HG03025 (cell line): Measurements from ENCODE around the gene SLC9A9.

Experiments
- ATAC-seq: cut with Tn5 transposase; IDR thresholded peaks from one replicate; pipeline ENCODE4 v1.9.1; 2021; ENCODE audit warnings: mild to moderate bottlenecking, moderate library complexity; ENCODE audit not compliant: unreplicated experiment, low FRiP score

Gene SLC9A9

DNA sequence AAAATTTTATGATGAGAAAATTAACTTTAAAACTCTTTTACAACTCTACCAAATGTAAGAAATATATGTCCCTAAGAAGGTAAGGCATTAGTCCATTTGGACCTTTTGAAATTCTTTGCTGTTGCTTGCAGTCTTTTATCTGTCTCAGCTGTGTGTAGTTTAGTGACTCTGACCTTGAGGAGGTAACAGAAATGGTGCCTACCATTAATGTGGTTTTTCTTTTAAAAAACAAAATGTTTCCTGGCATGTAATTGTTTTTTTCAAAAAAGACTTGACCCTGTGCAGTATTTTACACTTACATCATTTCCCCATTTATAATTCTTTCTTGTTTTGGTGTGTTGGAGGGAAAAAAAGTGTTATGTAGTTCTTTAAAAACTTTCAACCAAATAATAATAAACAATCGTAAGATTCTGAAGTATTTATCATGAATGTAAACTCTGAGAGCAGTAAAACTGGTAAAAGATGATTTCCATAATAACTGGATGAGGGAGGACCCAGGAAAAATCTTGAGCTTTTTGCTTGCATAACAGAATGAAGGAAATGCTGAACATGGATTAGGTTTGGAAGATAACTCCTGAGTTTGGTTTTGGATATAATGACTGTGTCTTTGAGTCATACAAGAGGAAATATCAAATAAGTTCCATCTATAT is 503.6 kb downstream of the SLC9A9 start:
- no peak for ATAC-seq

DNA sequence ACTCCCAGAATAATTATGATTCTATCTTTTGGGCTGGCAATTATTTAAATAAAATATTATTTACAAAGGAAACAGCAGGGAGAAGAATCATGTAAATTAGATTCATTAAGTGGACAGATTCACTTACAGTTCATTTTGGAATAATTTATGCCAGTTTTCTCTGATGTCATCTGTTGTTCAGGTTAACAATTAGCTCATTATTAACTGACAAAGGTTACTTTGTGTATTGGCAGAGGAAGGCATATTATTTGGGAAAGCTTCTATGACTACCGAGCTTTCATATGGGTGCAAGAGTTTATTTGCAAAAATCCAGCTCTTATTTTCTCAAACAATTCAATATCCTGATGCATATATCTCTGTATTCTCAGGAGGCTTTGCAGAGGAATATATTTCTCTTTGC is 504.3 kb downstream of the SLC9A9 start:
- ATAC-seq: no peak

DNA sequence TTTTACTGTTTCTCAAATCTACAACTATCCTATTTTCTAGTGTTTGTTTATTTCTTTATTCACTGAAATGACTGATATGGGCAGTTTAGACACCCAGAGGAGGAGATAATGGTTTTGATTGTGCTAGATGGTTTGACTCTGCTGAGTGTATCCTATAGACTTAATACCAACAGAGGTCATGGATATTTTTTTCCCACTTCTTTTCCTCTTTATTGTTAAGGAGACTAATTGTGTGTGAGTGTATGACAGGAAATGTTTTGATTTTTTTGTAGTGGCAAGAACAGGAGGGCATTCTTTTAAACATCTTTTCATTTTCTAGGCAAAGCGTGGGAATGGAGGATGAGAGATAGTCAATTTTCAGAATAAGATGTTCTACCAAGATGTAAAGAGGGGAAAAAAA is 505.2 kb downstream of the SLC9A9 start:
- no peak for ATAC-seq

DNA sequence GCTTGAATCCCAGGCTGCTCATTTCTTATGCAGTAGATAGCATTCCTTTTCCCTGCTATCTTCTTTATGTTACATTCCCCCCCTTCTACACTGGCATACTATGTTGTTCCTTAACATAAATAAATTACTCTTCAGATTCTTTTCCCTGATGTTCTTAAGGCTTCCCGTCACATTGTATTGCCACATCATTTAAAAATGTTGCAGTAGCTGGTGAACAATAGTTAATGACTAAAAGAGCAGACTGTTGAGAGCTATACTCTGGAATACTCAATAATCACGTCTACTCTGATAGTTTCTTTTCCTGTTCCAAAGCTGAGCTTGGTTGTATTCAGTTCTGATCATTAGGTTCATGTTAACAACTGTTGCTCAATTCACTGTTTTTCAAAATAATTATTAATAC is 508.8 kb downstream of the SLC9A9 start:
- ATAC-seq: no peak

DNA sequence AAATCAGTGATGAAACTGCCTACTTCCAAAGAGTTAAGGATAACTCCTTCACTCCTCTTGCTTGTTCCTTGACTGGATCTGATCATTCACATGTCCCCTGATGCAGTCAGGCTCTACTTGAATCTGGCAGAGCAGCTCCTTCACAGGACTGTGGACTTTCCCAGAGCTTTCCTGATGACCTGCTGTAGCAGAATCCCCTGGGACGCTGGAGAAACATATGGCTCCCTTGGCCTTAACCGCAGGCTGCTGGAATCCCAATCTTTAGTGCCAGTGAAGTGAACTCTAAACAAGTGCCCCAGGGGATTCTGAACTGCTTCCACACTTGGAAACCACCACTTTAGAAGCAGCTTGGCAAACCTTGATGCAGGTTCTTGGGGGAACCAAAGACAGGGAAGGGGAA is 510.9 kb downstream of the SLC9A9 start:
- no peak for ATAC-seq

DNA sequence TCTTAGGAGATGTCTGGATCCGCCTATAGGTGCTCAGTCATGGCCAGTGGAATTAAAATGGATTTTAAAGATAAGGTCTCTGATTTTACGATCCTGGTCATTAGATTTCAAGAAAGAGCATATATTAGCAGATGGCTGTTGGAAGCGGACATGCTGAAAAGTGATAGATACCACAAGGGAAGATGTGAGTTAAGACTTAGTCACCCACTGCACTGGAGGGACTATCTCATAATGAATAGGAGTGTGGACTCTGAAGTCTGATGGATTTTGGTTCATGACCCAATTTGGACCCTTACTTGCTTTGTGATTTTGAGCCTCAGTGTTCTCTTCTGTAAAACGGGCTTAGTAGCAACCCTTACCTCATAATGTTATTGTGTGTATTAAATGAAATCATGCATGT is 514.0 kb downstream of the SLC9A9 start:
- ATAC-seq: no peak

DNA sequence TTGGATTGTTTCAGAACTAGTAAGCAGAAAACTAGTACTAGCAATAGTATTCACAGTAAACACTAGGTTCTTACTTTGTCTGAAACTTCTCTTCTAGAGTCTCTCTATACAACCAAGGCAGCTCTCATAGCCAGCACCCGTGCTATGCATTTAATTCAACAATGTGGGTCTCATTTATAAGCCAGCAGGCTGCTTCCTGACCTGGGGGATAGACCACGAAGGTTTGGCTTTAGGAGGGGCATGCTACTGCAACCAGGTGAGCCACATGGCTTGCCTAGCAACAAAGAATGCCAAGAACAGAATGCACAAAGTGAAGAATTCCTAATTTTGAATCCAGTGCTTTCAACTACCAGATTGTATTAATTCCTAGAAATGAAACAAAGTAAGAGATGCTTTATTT is 514.9 kb downstream of the SLC9A9 start:
- ATAC-seq: no peak

DNA sequence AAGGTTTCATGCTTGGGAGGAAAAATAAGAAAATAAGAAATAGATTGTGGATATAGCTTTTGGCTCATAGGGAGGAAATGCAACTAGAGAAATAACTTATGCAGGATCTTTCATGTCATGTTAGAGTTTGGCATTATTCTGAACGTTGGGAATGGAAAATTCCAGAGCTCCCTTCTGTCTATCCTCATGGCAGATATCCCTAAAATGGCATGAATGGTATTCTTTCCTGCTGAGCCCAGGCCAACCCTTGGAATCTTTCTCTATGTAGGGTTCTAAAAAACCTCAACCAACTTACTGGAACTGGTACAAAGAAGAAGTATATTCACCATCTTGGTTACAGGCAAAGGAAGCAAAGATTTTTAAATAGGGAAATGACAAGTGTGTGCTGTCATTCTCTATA is 516.2 kb downstream of the SLC9A9 start:
- ATAC-seq: no peak

DNA sequence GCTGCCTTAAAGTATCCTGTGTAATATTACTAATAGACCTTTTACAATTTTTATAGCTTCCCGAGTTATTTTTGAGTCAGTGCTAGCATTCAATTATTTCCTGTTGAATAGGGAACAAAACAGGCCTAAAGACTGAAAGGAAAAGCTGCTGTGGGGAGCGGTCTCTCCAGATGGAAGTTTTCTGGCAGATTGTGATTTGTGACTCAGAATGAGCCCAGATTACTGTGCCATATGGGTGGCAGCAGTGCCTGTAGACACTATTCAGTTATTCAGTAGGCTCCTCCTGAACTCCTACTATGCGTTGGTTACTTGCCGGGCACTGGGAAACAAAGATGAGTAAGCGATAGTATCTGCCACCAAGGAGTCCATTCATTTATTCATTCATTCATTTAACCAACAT is 516.9 kb downstream of the SLC9A9 start:
- no peak for ATAC-seq

DNA sequence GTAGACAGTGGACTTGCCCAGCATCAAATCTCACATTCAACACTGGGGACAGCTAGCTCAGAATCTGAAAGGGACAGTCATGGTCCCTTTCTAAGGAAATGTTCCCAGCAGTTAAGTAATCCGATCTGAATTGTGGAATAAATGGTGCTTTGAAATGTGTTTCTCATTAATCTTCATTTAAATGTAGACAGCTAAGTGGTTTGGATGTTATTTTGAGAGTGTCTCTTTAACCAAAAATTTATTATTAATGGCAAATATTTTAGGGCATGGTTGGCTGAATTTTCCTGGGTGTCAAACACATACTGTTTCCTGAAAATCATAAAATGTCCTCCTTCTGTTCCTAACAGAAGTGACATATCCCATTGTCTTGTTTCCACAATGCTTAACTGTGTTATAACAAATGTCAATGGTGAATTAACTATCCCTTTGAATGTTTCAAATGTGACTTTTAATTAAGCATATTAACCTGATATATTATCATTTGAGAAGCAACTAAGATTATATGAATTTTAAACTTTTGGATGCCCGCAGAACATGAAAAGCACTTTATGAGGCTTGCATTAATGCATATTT is 517.9 kb downstream of the SLC9A9 start:
- no peak for ATAC-seq

DNA sequence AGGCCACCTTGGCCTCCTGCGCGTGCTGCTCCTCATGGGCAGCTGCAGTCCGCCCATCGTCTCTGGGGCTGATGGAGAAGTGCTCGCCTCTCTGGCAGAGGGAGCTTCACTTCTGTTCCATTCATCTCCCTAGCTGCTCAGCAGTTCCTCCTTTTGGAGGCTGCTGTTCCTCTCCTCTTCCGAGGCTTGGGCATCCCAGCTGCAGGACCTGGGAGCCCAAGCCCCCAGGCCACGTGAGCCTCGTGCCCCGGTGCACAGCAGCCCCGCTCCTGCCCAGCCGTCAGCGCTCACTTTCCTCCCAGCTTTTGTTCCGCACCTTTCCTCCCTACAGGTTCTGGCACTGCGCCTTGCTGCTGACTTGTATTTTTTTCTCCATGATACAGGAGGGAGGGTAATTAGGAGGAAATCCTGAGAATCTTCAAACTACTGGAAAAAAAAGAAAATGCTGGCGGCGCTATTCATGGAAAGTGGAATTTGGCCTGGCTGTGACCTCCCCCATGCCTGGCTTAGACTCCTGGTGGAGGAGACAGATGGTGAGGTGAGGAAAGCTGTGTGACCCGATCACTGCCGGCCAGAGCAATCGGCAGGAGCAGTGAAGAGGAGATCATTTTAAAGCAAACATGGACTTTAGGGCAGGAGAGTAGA is 518.6 kb downstream of the SLC9A9 start:
- ATAC-seq: no peak

DNA sequence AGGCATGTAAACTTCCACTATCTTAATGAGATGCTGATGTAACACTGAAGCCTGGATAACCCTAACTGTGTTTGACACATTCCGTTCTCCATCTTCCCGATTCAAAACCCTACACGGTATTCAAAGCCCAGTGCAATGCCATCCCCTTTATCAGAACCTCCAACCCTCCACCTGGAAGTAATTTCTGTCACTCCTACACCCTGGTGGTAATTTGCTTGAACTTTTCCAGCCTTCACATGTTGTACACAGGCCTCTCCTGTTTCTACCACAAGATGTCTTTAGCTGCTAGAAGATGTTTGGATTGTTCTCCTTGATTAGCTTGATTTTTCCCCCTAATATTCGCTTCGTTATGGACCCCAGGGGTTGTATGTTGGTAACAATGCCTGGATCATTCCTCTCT is 519.8 kb downstream of the SLC9A9 start:
- no peak for ATAC-seq

DNA sequence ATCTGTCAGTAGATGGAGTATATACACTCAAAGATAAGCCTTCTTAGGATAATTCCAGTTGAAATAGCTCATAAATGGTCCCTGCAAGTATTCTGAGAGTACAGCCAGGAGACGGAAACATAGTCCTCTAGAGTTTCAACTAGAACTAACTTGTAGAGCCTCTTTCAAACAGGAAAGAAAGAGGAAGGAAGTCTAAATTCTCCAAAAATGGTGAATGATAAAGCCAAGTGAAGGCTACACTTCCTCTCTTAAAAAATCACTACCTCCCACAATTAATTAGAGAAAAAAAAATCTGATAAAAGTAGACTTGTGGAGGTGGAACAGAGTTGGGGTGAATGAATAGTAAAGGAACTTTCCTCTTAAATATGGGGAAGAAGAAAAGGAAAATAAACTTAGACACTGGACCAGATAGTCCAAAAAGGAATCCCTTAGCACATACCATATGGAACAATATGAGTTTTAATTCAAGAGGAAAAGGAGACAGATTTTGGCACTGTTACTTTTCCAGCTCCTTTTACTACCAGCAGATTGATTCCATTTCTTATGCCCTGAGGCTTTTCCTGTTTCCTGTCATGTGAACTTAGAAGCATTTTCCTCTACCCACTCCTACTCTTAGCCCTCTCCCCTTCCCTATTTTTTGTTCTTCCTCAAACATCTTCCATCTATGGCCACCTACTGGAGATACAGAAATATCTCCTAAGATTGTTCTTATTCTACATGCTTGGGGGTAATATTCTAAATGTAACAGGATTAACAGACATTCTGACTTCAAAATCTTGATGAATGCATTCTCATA is 521.1 kb downstream of the SLC9A9 start:
- ATAC-seq: no peak

DNA sequence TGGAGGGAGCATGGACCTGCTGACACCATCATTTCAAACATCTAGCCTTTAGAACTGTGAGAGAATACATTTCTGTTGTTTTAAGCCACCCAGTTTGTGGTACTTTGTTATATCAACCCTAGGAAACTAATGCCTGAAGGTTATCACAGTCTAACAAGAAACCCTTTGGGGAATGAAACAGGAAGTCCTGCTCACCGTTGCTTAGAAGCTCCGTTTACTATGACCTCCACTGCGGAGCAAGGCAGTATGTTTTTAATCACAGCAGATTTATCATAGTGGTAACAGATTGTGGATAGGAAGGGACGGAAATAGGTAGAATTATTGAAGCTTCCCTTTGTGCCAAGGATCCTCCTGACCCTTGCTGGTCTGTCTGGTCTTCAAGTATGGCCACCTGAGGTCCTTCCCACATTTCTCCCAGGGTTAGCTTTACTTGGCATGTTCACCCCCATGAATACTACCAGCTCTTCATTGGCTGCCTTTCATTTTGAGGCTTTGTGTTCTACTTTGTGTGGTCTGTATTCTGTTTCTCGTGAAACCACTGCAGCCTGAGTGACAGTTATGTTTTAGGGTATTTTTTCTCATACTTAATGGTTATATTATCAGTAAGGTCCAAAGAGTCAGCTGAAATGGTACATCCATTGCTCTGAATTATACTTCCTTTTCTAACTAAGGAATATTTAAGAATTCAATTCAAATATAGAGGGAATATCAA is 527.1 kb downstream of the SLC9A9 start:
- no peak for ATAC-seq

DNA sequence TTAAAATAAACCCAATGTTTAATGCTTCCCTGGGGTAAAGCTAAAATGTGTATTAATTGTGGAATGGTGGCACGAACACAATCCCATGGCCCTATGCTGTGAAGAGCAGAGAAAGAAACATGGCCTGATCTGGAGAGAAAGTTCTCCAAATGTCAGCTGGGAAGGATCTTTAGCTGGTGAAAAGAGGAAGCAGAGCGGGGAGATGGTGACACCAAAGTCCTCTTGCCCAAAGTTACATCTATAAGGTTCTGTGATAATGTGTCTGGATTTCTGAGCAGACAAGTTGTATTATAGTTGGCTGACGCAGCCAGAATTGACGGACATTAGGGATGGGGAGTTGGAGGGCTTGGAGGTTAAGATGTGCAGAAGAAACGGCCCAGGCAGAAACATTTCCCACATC is 532.5 kb downstream of the SLC9A9 start:
- ATAC-seq: no peak

DNA sequence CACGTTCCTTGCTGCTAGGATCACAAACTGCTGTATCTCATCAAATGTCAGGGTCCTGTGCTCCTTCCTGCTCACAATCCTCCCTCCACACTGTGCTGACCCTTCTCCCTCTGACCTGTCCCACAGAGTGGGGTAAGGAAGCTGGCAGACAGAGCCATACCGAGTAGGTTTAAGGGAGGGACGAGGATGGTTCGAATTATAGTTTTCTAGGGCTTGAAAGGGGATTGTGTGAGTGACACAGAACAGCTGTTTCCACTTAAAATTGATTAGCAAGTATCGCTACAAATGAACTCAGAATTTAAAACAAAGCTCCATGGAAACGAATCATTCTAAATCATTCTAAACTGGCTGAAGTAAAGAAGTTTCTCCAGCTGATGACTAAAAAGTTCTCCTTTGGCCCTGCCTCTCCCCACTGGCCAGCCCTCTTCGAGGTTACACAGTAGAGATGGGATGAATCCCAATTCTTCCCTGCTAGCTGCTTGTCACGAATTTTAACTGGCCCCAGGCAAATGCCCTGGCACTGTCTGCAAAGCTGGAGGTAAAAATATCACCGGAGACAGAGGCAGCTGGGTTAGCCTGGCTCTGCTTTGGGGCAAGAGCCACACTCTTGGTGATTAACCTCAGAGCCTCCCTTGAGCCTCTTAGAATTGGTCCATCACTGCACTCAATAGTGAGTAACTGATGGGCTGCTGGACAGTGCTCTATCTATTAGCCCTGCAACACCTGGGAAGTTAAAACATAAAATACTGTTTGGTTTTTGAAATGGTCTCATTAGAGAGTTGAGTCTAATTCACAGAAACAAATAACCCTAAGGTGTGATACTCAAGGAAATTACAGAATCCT is 533.8 kb downstream of the SLC9A9 start:
- ATAC-seq: no peak

DNA sequence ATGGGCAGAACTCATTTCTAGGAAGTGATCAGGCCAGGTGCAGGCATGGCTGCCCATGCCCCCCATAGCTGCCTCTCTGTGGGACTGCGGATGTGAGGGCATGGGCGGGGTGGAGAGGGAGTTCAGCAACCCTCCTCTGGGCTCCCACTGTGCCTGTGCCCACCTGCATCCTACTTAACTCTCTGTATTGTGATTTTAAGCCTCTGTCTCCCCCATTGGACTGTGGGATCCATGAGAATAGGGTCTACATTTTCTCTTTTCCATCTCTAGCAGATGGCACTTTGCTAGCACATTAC is 534.4 kb downstream of the SLC9A9 start:
- no peak for ATAC-seq

DNA sequence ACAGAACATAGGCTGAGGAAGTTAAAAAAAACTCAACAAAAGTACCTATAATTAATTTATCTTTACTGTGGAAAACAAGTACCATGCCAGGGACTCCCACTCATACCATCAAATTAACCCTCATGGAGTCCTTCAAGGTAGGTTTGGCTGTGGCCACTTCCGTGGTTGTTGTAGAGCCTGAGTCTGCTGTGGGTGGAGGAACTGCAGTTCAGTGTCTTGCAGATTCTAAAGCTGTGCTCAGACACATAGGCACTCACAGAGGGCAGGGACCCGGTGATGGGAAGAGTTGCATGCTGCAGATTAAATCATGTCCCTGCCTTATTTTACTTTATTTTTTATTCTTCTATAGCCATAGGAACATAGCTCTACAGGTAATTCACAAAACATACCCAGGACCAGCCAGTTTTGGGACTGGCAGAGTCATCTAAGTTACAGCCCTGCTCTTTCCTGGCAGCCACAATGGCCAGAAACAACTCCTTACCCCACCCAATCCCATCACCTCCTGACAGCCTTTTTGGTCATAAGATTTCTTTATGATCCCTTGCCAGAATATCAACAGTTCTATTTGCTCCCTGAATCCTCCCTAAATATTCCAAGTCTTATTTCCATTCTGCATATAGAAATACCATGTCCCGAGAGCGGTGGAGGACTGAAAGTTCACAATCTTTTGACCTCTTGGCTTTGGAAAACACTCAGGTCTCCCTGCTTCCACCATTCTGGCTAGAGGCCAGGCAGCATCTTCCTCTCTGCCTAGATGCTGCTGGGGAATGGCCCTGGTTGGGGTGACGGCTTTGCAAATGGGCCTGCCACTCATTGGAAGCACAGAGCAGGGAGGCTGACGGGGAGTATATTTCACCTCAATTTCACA is 535.0 kb downstream of the SLC9A9 start:
- ATAC-seq: no peak

DNA sequence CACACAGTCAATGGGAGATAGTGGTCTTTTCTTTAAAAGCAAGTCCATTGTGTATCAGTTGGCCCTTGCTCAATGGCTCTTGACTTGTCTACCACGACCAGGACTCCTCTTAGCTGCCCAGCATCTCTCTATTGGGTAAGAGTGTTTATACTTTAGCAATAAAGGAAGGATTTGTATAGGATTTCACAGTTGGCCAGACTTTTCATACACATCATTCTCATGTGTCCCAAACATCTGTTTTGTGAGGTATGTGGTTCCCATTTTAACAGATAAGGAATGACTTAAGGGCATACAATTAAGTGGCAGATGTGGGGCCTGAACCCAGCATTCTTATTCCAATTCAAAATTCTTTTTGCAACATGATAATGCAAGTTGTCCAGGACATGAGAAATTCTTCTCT is 537.2 kb downstream of the SLC9A9 start:
- ATAC-seq: no peak
